ENCODE measurements around the gene BTNL9. TPM values are rescaled to one million over a fixed set of nuclear protein-coding genes. Genes with fewer than 3 reads are reported as not detected.

The BTNL9 gene
- total RNA-seq, 3 donors from 2014 or later (not counting 1 experiment from before 2014, with no cell fraction given): 0.54 TPM; not detected in 2

DNA sequence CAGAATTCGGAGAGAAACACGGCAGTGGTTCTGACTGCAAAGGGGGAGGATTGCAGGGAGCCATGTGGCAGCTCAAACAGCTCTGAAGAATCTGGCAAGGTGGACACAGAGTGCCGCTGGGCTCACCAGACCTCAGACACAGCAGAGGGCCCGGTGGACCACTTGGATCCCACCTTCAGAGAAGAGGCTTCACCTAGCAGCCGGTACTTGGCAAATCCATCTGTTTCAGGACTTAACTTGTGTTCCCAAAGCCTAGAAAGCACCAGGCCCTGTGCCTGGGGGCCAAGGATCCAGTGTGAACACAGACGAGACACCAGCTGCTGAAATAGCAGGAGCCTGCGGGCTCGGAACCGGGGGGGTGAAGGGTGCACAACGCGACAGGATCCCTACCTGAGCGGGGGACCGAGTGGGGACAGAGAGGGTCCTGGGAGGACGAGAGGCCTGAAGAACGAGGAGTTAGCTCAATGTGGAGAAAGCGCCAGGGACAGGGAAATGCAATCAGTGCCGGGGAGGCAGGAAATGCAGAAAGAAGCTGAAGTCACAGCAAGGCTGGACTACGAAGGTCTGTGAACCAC, 44.6 kb downstream of the BTNL9 start:
- 48% methylated on average over 18 of the region's 18 CpGs for WGBS (ENCODE audit: insufficient coverage)
- no peak for ATAC-seq

DNA sequence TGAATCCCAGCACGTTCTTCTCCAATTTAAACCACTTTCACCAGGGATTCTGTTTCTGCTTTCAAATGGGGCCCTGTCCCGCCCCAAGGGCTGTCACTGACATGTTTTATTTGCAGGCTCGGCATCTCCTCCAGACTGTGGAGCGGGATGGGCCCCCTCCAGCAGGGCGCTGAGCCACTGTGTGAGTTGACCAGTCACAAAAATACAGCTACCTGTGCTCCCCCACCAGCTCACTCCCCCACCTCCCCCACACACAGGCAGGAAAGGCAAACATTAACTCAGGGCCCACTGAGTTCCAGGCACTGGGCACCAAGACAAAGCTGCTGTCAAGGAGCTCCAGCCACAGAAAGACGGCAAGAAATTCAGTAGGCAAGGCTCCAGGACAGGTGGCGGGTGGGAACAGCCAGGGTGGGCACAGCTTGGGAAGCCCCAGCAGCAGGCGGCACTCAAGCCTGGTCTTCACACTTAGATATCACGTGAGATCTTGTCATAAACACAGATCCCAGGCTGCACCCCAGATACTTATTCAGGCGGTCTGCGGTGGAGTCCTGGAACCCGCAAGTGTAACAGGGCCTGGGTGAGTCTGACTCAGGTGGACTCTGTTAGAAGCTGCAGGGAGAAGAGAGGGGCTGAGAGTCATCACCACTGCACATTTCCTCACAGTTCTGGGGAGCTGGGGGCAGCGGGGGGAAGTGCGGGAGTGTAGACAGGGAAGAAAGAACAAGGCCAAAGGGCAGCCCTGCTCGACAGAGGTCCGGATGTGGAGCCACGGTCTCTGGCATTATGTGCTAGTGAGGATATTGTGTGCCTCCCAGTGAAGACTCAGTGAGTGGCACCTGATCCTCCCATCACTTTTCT, 46.2 kb downstream of the BTNL9 start:
- Histone ChIP-seq H3K4me1 (ENCODE audit: control insufficient read depth, insufficient read depth, low read length) (no peaks in the 10 kb centered on the region), H3K4me3 (ENCODE audit: low read length) (no peak overlapping the region), H3K27ac (ENCODE audit: low read length) (no peak overlapping the region), H3K9me3 (ENCODE audit: control insufficient read depth, insufficient read depth, low read length) (no peaks in the 10 kb centered on the region), H3K27me3 (ENCODE audit: control insufficient read depth, insufficient read depth, low read length) (peaks cover 9% of the 10 kb centered on the region), H3K36me3 (ENCODE audit: control insufficient read depth, insufficient read depth, low read length) (no peaks in the 10 kb centered on the region)
- H3K9me3 Mint-ChIP-seq: no peaks in the 10 kb centered on the region
- no peak overlapping the region for H3K4me3 Mint-ChIP-seq
- ATAC-seq (no peak), DNase-seq (no peak)
- TF ChIP-seq, protein P1, sequence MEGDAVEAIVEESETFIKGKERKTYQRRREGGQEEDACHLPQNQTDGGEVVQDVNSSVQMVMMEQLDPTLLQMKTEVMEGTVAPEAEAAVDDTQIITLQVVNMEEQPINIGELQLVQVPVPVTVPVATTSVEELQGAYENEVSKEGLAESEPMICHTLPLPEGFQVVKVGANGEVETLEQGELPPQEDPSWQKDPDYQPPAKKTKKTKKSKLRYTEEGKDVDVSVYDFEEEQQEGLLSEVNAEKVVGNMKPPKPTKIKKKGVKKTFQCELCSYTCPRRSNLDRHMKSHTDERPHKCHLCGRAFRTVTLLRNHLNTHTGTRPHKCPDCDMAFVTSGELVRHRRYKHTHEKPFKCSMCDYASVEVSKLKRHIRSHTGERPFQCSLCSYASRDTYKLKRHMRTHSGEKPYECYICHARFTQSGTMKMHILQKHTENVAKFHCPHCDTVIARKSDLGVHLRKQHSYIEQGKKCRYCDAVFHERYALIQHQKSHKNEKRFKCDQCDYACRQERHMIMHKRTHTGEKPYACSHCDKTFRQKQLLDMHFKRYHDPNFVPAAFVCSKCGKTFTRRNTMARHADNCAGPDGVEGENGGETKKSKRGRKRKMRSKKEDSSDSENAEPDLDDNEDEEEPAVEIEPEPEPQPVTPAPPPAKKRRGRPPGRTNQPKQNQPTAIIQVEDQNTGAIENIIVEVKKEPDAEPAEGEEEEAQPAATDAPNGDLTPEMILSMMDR (IDR thresholded peaks at IDR 0.05): no peak
- intact Hi-C loops (cut with micrococcal nuclease): no loop called here
- no peaks in the 10 kb centered on the region for H3K4me1 Mint-ChIP-seq
- H3K27me3 Mint-ChIP-seq (ENCODE audit: low read depth in 2 of 2): peaks cover 30 to 47% of the 10 kb centered on the region in 2 donors
- no peaks in the 10 kb centered on the region for H3K36me3 Mint-ChIP-seq
- no peak overlapping the region for H3K27ac Mint-ChIP-seq
- WGBS (ENCODE audit: insufficient coverage): 80% methylated on average over 17 of the region's 17 CpGs

More for the DNA sequence above, 44.6 kb downstream of the BTNL9 start:
- intact Hi-C loops (cut with micrococcal nuclease): no loop called here
- no peaks in the 10 kb centered on the region for H3K4me1 ChIP-seq (ENCODE audit: control insufficient read depth, insufficient read depth, low read length)
- peaks cover 30 to 52% of the 10 kb centered on the region in 2 donors for H3K27me3 Mint-ChIP-seq (ENCODE audit: low read depth in 2 of 2)
- no peaks in the 10 kb centered on the region for H3K9me3 Mint-ChIP-seq
- no peak overlapping the region for H3K4me3 Mint-ChIP-seq
- no peaks in the 10 kb centered on the region for H3K9me3 ChIP-seq (ENCODE audit: control insufficient read depth, insufficient read depth, low read length)
- H3K4me1 Mint-ChIP-seq: no peaks in the 10 kb centered on the region
- no peak overlapping the region for H3K4me3 ChIP-seq (ENCODE audit: low read length)
- no peak for DNase-seq
- H3K27ac ChIP-seq (ENCODE audit: low read length): no peak overlapping the region
- no peak overlapping the region for H3K27ac Mint-ChIP-seq
- TF ChIP-seq, protein P1 (IDR thresholded peaks at IDR 0.05): no peak
- H3K27me3 ChIP-seq (ENCODE audit: control insufficient read depth, insufficient read depth, low read length): peaks cover 9% of the 10 kb centered on the region
- no peaks in the 10 kb centered on the region for H3K36me3 Mint-ChIP-seq
- H3K36me3 ChIP-seq (ENCODE audit: control insufficient read depth, insufficient read depth, low read length): no peaks in the 10 kb centered on the region

DNA sequence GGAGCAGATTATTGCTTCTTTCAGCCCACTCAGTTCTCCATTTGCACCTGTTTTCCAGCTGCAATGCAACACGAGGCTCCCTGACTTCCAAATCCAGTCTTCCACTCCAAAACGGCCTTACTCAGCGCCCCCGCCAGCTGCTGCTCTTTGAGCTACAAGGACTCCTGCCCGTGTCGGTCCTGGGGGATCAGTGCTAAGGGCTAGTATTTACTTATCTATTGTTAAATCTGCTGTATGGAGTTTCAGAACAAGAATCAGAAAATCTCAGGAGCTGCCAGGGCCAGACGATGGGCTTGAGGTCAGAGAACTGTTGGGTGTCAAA, 46.8 kb downstream of the BTNL9 start:
- no peak overlapping the region for H3K4me3 ChIP-seq (ENCODE audit: low read length)
- Mint-ChIP-seq H3K4me3 (no peak overlapping the region), H3K36me3 (no peaks in the 10 kb centered on the region), H3K27me3 (ENCODE audit: low read depth in 2 of 2) (peaks cover 30 to 41% of the 10 kb centered on the region in 2 donors), H3K27ac (no peak overlapping the region), H3K9me3 (no peaks in the 10 kb centered on the region), H3K4me1 (no peaks in the 10 kb centered on the region)
- DNase-seq (no peak), ATAC-seq (no peak)
- H3K27me3 ChIP-seq (ENCODE audit: control insufficient read depth, insufficient read depth, low read length): peaks cover 9% of the 10 kb centered on the region
- WGBS (ENCODE audit: insufficient coverage): 82% methylated on average over 7 of the region's 7 CpGs
- no peaks in the 10 kb centered on the region for H3K9me3 ChIP-seq (ENCODE audit: control insufficient read depth, insufficient read depth, low read length)
- intact Hi-C loops (cut with micrococcal nuclease): no loop called here
- H3K4me1 ChIP-seq (ENCODE audit: control insufficient read depth, insufficient read depth, low read length): no peaks in the 10 kb centered on the region
- TF ChIP-seq, protein P1 (IDR thresholded peaks at IDR 0.05): no peak
- H3K36me3 ChIP-seq (ENCODE audit: control insufficient read depth, insufficient read depth, low read length): no peaks in the 10 kb centered on the region
- H3K27ac ChIP-seq (ENCODE audit: low read length): no peak overlapping the region

Measured in natural killer cell (primary cell).